ENCODE data around the gene WDR90.

Gene WDR90

DNA sequence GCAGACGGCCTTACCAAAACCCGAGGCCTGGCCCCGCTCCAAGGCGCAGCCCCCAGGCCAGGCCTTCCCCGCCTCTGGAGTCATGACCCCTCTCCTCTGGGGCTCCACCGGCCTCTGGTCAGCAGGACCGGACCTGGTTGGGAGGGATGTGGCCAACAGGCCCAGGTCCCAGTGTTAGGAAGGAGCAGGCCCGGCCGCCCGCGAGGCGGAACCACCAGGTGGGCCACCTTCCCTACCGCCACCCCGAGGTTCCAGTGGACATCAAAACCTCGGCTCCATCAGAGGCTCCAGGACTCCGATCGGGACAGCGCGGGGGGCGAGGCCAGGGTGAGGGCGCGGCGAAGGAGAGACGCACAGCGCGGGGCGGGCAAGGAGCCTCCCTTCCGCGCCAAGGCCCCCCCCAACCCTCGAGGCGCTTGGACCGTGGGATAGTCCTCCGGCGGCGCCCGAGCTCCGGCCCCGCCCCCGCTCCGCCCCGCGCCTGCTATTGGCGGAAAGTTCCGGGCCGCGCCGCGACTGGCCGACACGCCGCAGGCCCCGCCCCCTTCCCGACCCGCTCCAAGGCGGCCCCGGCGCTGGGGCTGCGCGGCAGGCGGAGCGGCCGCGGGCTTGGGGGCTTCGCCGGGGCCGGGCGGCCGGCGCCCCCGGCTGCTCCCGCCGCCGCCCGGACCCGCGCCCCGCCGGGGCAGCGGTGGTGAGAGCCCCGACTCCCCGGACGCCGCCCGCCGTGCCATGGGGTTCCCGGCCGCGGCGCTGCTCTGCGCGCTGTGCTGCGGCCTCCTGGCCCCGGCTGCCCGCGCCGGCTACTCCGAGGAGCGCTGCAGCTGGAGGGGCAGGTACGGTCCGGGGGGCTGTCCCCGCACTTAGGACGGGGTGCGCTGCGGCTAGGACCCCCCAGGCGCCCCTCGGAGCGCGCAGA is 65.7 kb downstream of the WDR90 start, which contains the start of gene METRN:
Gene METRN, plus strand, starts transcription at position 561 of the 919 bp plus-strand sequence. Its CDS starts 172 bp downstream, at position 733.
- Histone ChIP-seq H3K27me3 (ENCODE audit: control insufficient read depth, insufficient read depth, low read length) (peaks cover 15% of the 10 kb centered on the region), H3K4me1 (ENCODE audit: control insufficient read depth, insufficient read depth, low read length) (peaks cover 2% of the 10 kb centered on the region), H3K9ac (ENCODE audit: low read depth, low read length) (no peak within 1 kb of the TSS), H3K36me3 (ENCODE audit: control insufficient read depth, insufficient read depth, low read length) (no peaks in the 10 kb centered on the region), H3K4me3 (ENCODE audit: low read depth, low read length) (peak within 1 kb of the TSS; percentile 55), H3K9me3 (ENCODE audit: control insufficient read depth, insufficient read depth, low read length) (no peaks in the 10 kb centered on the region)

- no peak overlapping the region for H3K9ac ChIP-seq (ENCODE audit: low read depth, low read length)
- H3K27me3 ChIP-seq (ENCODE audit: control insufficient read depth, insufficient read depth, low read length) = peaks cover 15% of the 10 kb centered on the region
- H3K36me3 ChIP-seq (ENCODE audit: control insufficient read depth, insufficient read depth, low read length) = no peaks in the 10 kb centered on the region
- peaks cover 4% of the 10 kb centered on the region for H3K4me1 ChIP-seq (ENCODE audit: control insufficient read depth, insufficient read depth, low read length)
- H3K9me3 ChIP-seq (ENCODE audit: control insufficient read depth, insufficient read depth, low read length) = no peaks in the 10 kb centered on the region
- peak overlapping the region; percentile 55 for H3K4me3 ChIP-seq (ENCODE audit: low read depth, low read length)
Observed at GRCh38 chr16:715477-716199, 66.5 kb downstream of the WDR90 start.

DNA sequence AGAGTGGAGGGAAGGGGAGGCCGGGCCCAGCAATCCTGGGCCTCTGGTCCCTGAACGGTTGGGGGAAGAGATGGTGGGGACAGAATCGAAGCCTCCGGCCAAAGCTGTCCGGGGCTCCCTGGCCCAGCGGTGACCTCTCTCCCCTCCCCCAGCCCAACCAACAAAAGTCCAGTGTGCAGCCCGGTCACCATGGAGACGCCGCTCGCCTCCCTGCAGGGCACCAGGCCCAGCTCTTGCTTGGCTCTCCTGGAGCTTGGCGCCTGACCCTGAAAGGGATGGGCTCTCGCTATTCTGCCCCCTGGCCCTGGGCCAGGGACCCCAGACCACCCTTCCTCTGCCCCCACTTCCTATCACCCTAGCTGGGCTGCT is 67.0 kb downstream of the WDR90 start:
- Histone ChIP-seq H3K4me1 (ENCODE audit: control insufficient read depth, insufficient read depth, low read length) (peaks cover 4% of the 10 kb centered on the region), H3K9ac (ENCODE audit: low read depth, low read length) (no peak overlapping the region), H3K4me3 (ENCODE audit: low read depth, low read length) (peak overlapping the region; percentile 55), H3K9me3 (ENCODE audit: control insufficient read depth, insufficient read depth, low read length) (no peaks in the 10 kb centered on the region), H3K36me3 (ENCODE audit: control insufficient read depth, insufficient read depth, low read length) (no peaks in the 10 kb centered on the region), H3K27me3 (ENCODE audit: control insufficient read depth, insufficient read depth, low read length) (peaks cover 15% of the 10 kb centered on the region)

DNA sequence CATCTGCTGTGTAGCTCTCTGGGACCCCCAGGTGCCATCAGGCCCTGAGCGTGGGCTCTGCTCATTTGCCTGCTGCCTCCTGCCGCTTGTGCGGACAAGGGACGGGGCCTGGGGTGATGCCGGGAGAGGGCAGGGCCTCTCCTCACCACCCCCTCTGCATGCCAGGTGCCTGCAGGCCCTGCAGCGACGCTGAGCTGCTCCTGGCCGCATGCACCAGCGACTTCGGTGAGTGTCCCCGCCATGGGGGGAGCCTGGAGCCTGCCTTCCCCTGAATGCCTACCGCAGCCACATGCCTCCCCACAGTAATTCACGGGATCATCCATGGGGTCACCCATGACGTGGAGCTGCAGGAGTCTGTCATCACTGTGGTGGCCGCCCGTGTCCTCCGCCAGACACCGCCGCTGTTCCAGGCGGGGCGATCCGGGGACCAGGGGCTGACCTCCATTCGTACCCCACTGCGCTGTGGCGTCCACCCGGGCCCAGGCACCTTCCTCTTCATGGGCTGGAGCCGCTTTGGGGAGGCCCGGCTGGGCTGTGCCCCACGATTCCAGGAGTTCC is 67.7 kb downstream of the WDR90 start:
- Histone ChIP-seq H3K36me3 (ENCODE audit: control insufficient read depth, insufficient read depth, low read length) (no peaks in the 10 kb centered on the region), H3K27me3 (ENCODE audit: control insufficient read depth, insufficient read depth, low read length) (peaks cover 15% of the 10 kb centered on the region), H3K4me1 (ENCODE audit: control insufficient read depth, insufficient read depth, low read length) (peaks cover 4% of the 10 kb centered on the region), H3K4me3 (ENCODE audit: low read depth, low read length) (no peak overlapping the region), H3K9me3 (ENCODE audit: control insufficient read depth, insufficient read depth, low read length) (no peaks in the 10 kb centered on the region), H3K9ac (ENCODE audit: low read depth, low read length) (no peak overlapping the region)
